Activated T-cell treated with anti-CD3 and anti-CD28 coated beads, Interleukin-2, amount 50 U/mL, for 1 hour (primary cell): ENCODE measurements around the gene CAMK1G.
A peak's percentile ranks its signal among the peaks of the same experiment; 100 is the strongest.

Experiments
- DNase-seq: peaks from one replicate; pipeline ENCODE4 v3.0.0-alpha.2; 2020

Gene CAMK1G

GRCh38 chr1:209620487-209620884 lies 37.0 kb downstream of the CAMK1G start:
- DNase-seq: no peak

GRCh38 chr1:209621286-209621685 lies 37.8 kb downstream of the CAMK1G start:
- DNase-seq: no peak

- DNase-seq: no peak
These were observed 38.5 kb downstream of the CAMK1G start for GRCh38 chr1:209621741-209622655.

GRCh38 chr1:209622841-209623829 lies 39.6 kb downstream of the CAMK1G start:
- DNase-seq: no peak

GRCh38 chr1:209624558-209625549 lies 41.3 kb downstream of the CAMK1G start:
- no peak for DNase-seq

GRCh38 chr1:209625791-209626285 lies 42.3 kb downstream of the CAMK1G start:
- DNase-seq: no peak

- no peak for DNase-seq
These were observed 43.0 kb downstream of the CAMK1G start for GRCh38 chr1:209626346-209627026.

- no peak for DNase-seq
These were observed 43.7 kb downstream of the CAMK1G start for GRCh38 chr1:209627027-209627731.

- peak; percentile 80 for DNase-seq
These were observed 44.2 kb downstream of the CAMK1G start for GRCh38 chr1:209627732-209628196.

- DNase-seq: no peak
These were observed 45.2 kb downstream of the CAMK1G start for GRCh38 chr1:209628618-209629299.

GRCh38 chr1:209629621-209630382 lies 46.3 kb downstream of the CAMK1G start:
- no peak for DNase-seq

- DNase-seq: no peak
These were observed 47.1 kb downstream of the CAMK1G start for GRCh38 chr1:209630383-209631225.

GRCh38 chr1:209633335-209633997 lies 50.0 kb downstream of the CAMK1G start:
- DNase-seq: no peak

GRCh38 chr1:209634005-209634737 lies 50.7 kb downstream of the CAMK1G start:
- DNase-seq: no peak

- no peak for DNase-seq
These were observed 52.3 kb downstream of the CAMK1G start for GRCh38 chr1:209635850-209636249.

GRCh38 chr1:209641832-209642172 lies 58.3 kb downstream of the CAMK1G start:
- DNase-seq: no peak

GRCh38 chr1:209642816-209643215 lies 59.3 kb downstream of the CAMK1G start:
- no peak for DNase-seq
